ENCODE data around the gene PFKM.
"Not testable (repeated sequence)": the region's sequence is repeated elsewhere in the genome, so short reads cannot be mapped to it uniquely, and the experiment has no call there.

Gene PFKM

GRCh38 chr12:48123169-48123568 is 4.0 kb downstream of the PFKM start:
- no peak overlapping the region for H3K4me3 ChIP-seq (ENCODE audit: low read depth, low read length)
- TF ChIP-seq CTCF (IDR thresholded peaks at IDR 0.05; ENCODE audit: borderline replicate concordance, insufficient read depth, low read depth, low read length) = no peak

GRCh38 chr12:48125542-48125941 is 6.4 kb downstream of the PFKM start:
- not testable (repeated sequence) for H3K4me3 ChIP-seq (ENCODE audit: low read depth, low read length)

GRCh38 chr12:48125985-48126384 is 6.8 kb downstream of the PFKM start:
- no peak overlapping the region for H3K4me3 ChIP-seq (ENCODE audit: low read depth, low read length)
- no peak for TF ChIP-seq CTCF (IDR thresholded peaks at IDR 0.05; ENCODE audit: borderline replicate concordance, insufficient read depth, low read depth, low read length)

- no peak for TF ChIP-seq CTCF (IDR thresholded peaks at IDR 0.05; ENCODE audit: borderline replicate concordance, insufficient read depth, low read depth, low read length)
- no peak overlapping the region for H3K4me3 ChIP-seq (ENCODE audit: low read depth, low read length)
Observed at GRCh38 chr12:48126953-48127630, 7.9 kb downstream of the PFKM start.

- H3K4me3 ChIP-seq (ENCODE audit: low read depth, low read length) = no peak overlapping the region
Observed at GRCh38 chr12:48128800-48129199, 9.6 kb downstream of the PFKM start.

GRCh38 chr12:48129376-48129775 is 10.2 kb downstream of the PFKM start:
- no peak overlapping the region for H3K4me3 ChIP-seq (ENCODE audit: low read depth, low read length)
- no peak for TF ChIP-seq CTCF (IDR thresholded peaks at IDR 0.05; ENCODE audit: borderline replicate concordance, insufficient read depth, low read depth, low read length)

More at GRCh38 chr12:48128800-48129199, 9.6 kb downstream of the PFKM start:
- TF ChIP-seq CTCF (IDR thresholded peaks at IDR 0.05; ENCODE audit: borderline replicate concordance, insufficient read depth, low read depth, low read length) = no peak

- H3K4me3 ChIP-seq (ENCODE audit: low read depth, low read length) = no peak overlapping the region
- TF ChIP-seq CTCF (IDR thresholded peaks at IDR 0.05; ENCODE audit: borderline replicate concordance, insufficient read depth, low read depth, low read length) = no peak
Observed at GRCh38 chr12:48131517-48131916, 12.4 kb downstream of the PFKM start.

Data from GM12875 (cell line).